Central memory CD8-positive, alpha-beta T cell (primary cell): Measurements from ENCODE around the gene MRPL2.
A peak's percentile ranks its signal among the peaks of the same experiment; 100 is the strongest.

Source experiments
- ATAC-seq: fragments of 150-1000 bp; cut with Tn5 transposase; replicated peaks from 2 replicates; pipeline ENCODE4 v1.10.0; 2022; ENCODE audit warnings: mild to moderate bottlenecking, moderate FRiP score, moderate number of reproducible peaks; ENCODE audit not compliant: poor library complexity, severe bottlenecking; ENCODE audit errors: extremely low read depth
- DNase-seq, 2 donors: peaks; one replicate each; pipeline ENCODE4 v3.0.0; 2021; ENCODE audit warnings: low spot score in 2 of 2
- H3K27ac Mint-ChIP-seq: one replicate; pipeline ENCODE4 v1.8.0; 2022; ENCODE audit warnings: low read depth, mild to moderate bottlenecking, moderate library complexity, mixed read lengths
- H3K27me3 Mint-ChIP-seq: one replicate; pipeline ENCODE4 v1.8.0; 2022; ENCODE audit warnings: mixed read lengths
- H3K36me3 Mint-ChIP-seq: one replicate; pipeline ENCODE4 v1.8.0; 2022; ENCODE audit warnings: mild to moderate bottlenecking, moderate library complexity, mixed read lengths; ENCODE audit not compliant: insufficient read depth
- H3K4me1 Mint-ChIP-seq: one replicate; pipeline ENCODE4 v1.8.0; 2022; ENCODE audit warnings: mixed read lengths
- H3K4me3 Mint-ChIP-seq: one replicate; pipeline ENCODE4 v1.8.0; 2022; ENCODE audit warnings: mild to moderate bottlenecking, moderate library complexity, mixed read lengths
- H3K9me3 Mint-ChIP-seq: one replicate; pipeline ENCODE4 v1.8.0; 2022; ENCODE audit warnings: mixed read lengths

The MRPL2 gene

GRCh38 chr6:43019152-43019551 lies 40.1 kb downstream of the MRPL2 start:
- peaks cover 10% of the 10 kb centered on the region for H3K36me3 Mint-ChIP-seq
- peak overlapping the region; percentile 5 for H3K4me3 Mint-ChIP-seq
- peaks cover 29% of the 10 kb centered on the region for H3K4me1 Mint-ChIP-seq
- no peaks in the 10 kb centered on the region for H3K9me3 Mint-ChIP-seq
- no peaks in the 10 kb centered on the region for H3K27me3 Mint-ChIP-seq
- no peak for ATAC-seq
- no peak overlapping the region for H3K27ac Mint-ChIP-seq
- DNase-seq, result no peak

DNA sequence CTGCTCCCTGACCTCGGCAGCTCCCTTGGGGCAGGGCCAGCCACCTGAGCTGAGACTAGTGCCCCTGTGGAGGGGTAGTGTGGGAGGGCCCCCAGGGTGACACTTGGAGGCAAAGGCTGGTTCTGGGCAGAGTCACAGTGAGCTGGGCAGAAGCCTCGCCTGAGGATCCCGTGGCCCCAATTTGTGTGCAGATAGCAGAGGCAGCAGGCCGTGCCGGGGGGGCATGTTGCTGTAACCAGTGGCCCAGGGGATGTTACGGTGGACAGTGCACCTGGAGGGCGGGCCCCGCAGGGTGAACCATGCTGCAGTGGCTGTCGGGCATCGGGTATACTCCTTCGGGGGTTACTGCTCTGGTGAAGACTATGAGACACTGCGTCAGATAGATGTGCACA lies 42.3 kb downstream of the MRPL2 start:
- Mint-ChIP-seq H3K4me1 (peaks cover 42% of the 10 kb centered on the region), H3K4me3 (no peak overlapping the region), H3K9me3 (no peaks in the 10 kb centered on the region), H3K27ac (no peak overlapping the region), H3K27me3 (no peaks in the 10 kb centered on the region), H3K36me3 (peaks cover 8% of the 10 kb centered on the region)
- ATAC-seq (no peak), DNase-seq (no peak)

DNA sequence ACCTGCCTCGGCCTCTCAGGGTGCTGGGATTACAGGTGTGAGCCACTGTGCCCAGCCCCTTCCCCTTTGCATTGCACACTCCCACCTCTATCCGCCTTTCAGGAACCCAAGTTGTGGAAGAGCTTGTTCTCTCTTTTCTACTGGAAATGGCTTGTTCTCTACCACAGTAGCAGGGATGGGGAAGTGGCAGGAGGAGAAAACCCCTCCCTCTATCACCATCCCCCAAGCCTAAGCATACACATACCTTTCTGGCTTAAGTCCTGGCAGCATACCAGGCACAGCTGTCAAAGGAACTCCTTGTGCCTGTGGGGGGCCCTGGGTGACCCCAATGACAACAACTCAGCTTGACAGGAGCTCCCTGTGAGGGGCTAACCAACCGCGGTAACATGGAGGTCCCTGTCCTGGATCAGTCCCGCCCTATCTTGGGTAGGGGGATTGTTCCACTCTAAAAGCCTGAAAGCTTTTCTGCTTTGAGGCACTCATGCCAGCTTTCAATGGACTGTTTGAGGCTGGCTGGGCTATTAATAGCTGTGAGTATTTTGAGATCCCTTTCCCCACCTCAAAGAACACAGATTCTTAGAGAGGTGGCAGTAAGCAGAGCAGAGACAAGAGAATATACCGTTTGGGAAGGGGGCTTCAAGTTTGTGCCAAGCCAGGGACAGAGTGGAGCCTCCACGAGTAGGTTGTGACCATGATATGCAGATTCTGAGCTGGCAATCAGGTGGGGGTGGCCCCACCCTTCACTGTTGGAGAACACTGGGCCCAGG lies 42.9 kb downstream of the MRPL2 start:
- ATAC-seq (no peak), DNase-seq (no peak)
- no peak overlapping the region for H3K27ac Mint-ChIP-seq
- H3K4me3 Mint-ChIP-seq, result peak overlapping the region; percentile 89
- H3K36me3 Mint-ChIP-seq, result peaks cover 12% of the 10 kb centered on the region
- no peaks in the 10 kb centered on the region for H3K27me3 Mint-ChIP-seq
- peaks cover 43% of the 10 kb centered on the region for H3K4me1 Mint-ChIP-seq
- no peaks in the 10 kb centered on the region for H3K9me3 Mint-ChIP-seq

DNA sequence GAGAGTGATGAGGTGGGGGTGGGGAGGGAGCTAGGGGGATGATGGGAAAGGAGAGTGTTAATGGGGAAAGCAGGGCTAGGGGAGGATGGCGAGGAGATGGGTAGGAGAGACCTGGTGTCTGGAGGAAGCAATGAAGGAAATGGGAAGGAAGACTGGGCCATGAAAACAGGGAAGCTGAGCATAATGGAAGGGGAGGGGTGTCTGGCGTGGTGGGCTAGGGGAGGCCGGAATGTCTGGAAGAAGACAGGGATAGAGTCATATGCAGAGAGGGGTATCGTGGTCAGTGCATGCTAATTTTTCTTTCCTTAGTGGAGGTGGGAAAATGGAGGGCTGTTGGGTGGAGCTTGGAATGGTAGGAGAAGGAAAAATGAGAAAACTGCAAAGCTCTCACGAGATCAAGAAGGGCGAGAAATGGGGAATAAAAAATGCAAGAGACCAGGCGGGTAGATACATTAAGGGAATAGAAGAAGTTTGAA lies 44.8 kb downstream of the MRPL2 start:
- peaks cover 12% of the 10 kb centered on the region for H3K36me3 Mint-ChIP-seq
- no peaks in the 10 kb centered on the region for H3K27me3 Mint-ChIP-seq
- H3K4me3 Mint-ChIP-seq, result peak overlapping the region; percentile 89
- no peak for DNase-seq
- ATAC-seq, result no peak
- H3K27ac Mint-ChIP-seq, result peak overlapping the region; percentile 92
- no peaks in the 10 kb centered on the region for H3K9me3 Mint-ChIP-seq
- H3K4me1 Mint-ChIP-seq, result peaks cover 45% of the 10 kb centered on the region

GRCh38 chr6:43013843-43014433 lies 45.3 kb downstream of the MRPL2 start, which contains the start of the genes KLHDC3 and MEA1:
KLHDC3 (plus strand) TSS chr6:43014249; CDS start chr6:43017193, 2,944 bp downstream.
MEA1 (minus strand) TSS chr6:43013946; CDS start chr6:43013813, 133 bp downstream.
- Mint-ChIP-seq H3K27ac (peak within 1 kb of the TSS; percentile 92), H3K4me3 (peak within 1 kb of the TSS; percentile 89), H3K9me3 (no peaks in the 10 kb centered on the region), H3K4me1 (peaks cover 45% of the 10 kb centered on the region), H3K27me3 (no peaks in the 10 kb centered on the region), H3K36me3 (peaks cover 12% of the 10 kb centered on the region)
- DNase-seq (peak; percentile 90 to 98), ATAC-seq (peak; percentile 98)

- DNase-seq (no peak), ATAC-seq (peak; percentile 5)
- H3K9me3 Mint-ChIP-seq, result no peaks in the 10 kb centered on the region
- peaks cover 12% of the 10 kb centered on the region for H3K36me3 Mint-ChIP-seq
- peaks cover 45% of the 10 kb centered on the region for H3K4me1 Mint-ChIP-seq
- H3K27me3 Mint-ChIP-seq, result no peaks in the 10 kb centered on the region
- peak overlapping the region; percentile 89 for H3K4me3 Mint-ChIP-seq
- H3K27ac Mint-ChIP-seq, result peak overlapping the region; percentile 92
Observed at GRCh38 chr6:43013097-43013842, 46.0 kb downstream of the MRPL2 start.

DNA sequence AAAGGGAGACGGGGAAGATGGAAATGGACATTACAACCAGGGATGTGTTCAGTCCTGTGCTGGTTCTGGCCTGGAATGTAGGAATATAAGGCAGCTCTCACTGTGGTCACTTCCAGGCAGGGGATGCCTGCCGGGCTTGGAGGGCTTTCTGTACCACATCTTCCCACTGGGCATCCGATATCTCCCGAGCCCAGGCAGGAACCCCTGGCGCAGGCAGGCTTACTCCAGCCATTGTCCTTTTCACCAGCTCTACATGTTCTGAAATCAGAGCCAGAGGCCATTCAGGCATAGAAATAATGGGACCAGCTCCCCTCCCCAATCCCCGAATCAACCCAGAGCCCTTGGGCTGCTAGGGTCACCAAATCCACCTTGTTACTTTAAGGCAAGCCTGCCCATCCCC lies 46.9 kb downstream of the MRPL2 start:
- peaks cover 15% of the 10 kb centered on the region for H3K36me3 Mint-ChIP-seq
- ATAC-seq (no peak), DNase-seq (no peak)
- no peaks in the 10 kb centered on the region for H3K27me3 Mint-ChIP-seq
- H3K27ac Mint-ChIP-seq, result peak overlapping the region; percentile 92
- peaks cover 45% of the 10 kb centered on the region for H3K4me1 Mint-ChIP-seq
- H3K4me3 Mint-ChIP-seq, result peak overlapping the region; percentile 89
- H3K9me3 Mint-ChIP-seq, result no peaks in the 10 kb centered on the region

DNA sequence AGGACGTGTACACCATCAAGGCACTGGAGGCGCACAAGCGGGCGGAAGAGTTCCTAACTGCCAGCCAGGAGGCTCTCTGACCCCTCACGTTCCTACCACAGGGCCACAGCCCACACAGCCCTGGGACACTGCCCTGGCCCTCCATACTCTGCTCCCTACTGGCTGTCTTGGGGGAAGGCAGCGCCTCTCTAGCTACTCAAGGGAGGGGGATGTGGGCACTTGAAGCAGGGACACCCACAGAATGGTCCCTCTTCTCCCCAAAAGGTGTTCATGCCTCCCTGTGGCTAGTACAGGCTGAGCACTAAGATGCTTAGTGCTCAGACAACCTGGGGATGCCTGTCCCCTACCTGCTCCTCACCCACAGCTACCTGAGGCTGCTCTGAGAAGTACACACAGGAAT lies 48.0 kb downstream of the MRPL2 start:
- H3K4me1 Mint-ChIP-seq, result peaks cover 43% of the 10 kb centered on the region
- no peak overlapping the region for H3K27ac Mint-ChIP-seq
- no peaks in the 10 kb centered on the region for H3K9me3 Mint-ChIP-seq
- no peak overlapping the region for H3K4me3 Mint-ChIP-seq
- ATAC-seq (no peak), DNase-seq (no peak)
- H3K27me3 Mint-ChIP-seq, result no peaks in the 10 kb centered on the region
- peaks cover 23% of the 10 kb centered on the region for H3K36me3 Mint-ChIP-seq

DNA sequence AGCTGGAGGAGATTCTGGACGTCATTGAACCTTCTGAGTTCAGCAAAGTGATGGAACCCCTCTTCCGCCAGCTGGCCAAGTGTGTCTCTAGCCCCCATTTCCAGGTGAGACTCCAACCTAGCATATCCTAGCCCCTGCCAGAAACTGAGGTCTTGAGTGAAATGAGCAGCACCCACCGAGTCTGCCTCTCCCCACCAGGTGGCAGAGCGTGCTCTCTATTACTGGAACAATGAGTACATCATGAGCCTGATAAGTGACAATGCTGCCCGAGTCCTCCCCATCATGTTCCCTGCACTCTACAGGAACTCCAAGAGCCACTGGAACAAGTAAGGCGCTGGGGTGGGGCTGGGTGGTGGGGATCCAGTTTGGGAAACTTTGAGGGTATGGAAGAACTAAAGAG lies 50.1 kb downstream of the MRPL2 start:
- no peaks in the 10 kb centered on the region for H3K27me3 Mint-ChIP-seq
- H3K4me1 Mint-ChIP-seq, result peaks cover 29% of the 10 kb centered on the region
- H3K27ac Mint-ChIP-seq, result no peak overlapping the region
- no peak overlapping the region for H3K4me3 Mint-ChIP-seq
- no peak for DNase-seq
- ATAC-seq, result no peak
- no peaks in the 10 kb centered on the region for H3K9me3 Mint-ChIP-seq
- peaks cover 25% of the 10 kb centered on the region for H3K36me3 Mint-ChIP-seq

DNA sequence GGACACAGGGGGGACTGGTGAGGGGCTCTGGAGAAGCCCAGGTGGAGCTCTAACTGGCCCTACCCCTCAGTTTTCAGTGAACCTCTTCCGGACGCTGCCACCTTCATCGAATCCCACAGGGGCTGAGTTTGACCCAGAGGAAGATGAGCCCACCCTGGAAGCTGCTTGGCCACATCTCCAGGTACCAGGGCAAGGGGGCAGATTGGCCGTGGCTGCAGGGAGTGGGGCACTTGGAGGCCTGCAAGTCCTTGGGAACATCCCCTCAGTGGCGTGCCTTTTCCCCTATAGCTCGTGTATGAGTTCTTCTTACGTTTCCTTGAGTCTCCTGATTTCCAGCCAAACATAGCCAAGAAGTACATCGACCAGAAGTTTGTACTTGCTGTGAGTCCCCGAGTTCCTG lies 52.1 kb downstream of the MRPL2 start:
- Mint-ChIP-seq H3K9me3 (no peaks in the 10 kb centered on the region), H3K36me3 (peaks cover 25% of the 10 kb centered on the region), H3K4me3 (no peak overlapping the region), H3K27ac (no peak overlapping the region), H3K27me3 (no peaks in the 10 kb centered on the region), H3K4me1 (peaks cover 9% of the 10 kb centered on the region)
- ATAC-seq (no peak), DNase-seq (no peak)

GRCh38 chr6:43006251-43006650 lies 53.0 kb downstream of the MRPL2 start:
- Mint-ChIP-seq H3K27ac (peak overlapping the region; percentile 67), H3K27me3 (no peaks in the 10 kb centered on the region), H3K4me1 (peaks cover under 1% of the 10 kb centered on the region), H3K4me3 (no peak overlapping the region), H3K9me3 (no peaks in the 10 kb centered on the region), H3K36me3 (peaks cover 24% of the 10 kb centered on the region)
- DNase-seq, result no peak
- no peak for ATAC-seq

GRCh38 chr6:43005844-43006243 lies 53.4 kb downstream of the MRPL2 start:
- Mint-ChIP-seq H3K36me3 (peaks cover 24% of the 10 kb centered on the region), H3K4me3 (no peak overlapping the region), H3K27me3 (no peaks in the 10 kb centered on the region), H3K9me3 (no peaks in the 10 kb centered on the region), H3K4me1 (peaks cover under 1% of the 10 kb centered on the region), H3K27ac (peak overlapping the region; percentile 67)
- DNase-seq, result no peak
- no peak for ATAC-seq
